HG03432 (cell line): Measurements from ENCODE around the gene GDF7.

ENCODE experiments used
- ATAC-seq: cut with Tn5 transposase; IDR thresholded peaks from one replicate; pipeline ENCODE4 v1.9.1; 2021; ENCODE audit warnings: mild to moderate bottlenecking, moderate library complexity; ENCODE audit not compliant: unreplicated experiment

The GDF7 gene

DNA sequence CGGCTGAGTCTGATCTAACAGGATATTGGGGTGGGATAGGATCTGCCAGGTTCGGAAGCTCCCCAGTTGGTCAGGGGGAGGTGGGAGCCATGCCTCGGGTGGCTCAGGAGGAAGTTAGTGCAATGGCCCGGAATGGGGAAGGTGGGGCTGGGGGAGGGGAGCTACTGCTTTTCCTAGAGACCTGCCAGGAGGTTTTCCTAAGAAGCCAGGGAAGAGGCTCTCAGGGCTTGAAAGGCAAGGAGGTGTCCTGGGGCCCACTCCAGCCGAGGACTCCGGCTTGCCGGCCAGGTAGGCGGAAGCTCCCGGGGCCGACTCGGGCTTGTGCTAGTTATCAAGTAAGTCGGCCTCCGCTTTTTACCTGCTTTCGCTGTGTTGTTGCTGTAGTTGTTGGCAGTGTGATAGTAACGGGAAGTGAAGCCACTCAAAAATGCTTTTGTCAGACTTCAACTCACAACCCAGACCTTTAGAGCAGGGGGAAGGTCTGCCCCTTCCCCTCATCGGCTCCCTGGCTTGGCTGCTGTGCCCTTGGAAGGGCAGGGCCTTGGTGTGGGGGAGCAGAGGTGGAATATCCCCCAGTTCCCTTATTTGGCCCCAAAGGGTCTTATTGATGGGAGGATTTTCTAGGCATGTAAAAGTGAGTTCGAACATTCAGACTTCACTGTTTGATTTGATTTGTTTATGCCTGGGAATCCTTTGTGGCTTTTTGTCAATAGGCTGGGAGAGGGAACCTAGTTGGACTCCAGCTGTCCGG lies 5.4 kb downstream of the GDF7 start:
- no peak for ATAC-seq

- ATAC-seq = no peak
Measured at GRCh38 chr2:20673686-20674308, 6.9 kb downstream of the GDF7 start.

- ATAC-seq = no peak
Measured at GRCh38 chr2:20674309-20674965, 7.5 kb downstream of the GDF7 start.

GRCh38 chr2:20674974-20675679 lies 8.2 kb downstream of the GDF7 start:
- no peak for ATAC-seq

DNA sequence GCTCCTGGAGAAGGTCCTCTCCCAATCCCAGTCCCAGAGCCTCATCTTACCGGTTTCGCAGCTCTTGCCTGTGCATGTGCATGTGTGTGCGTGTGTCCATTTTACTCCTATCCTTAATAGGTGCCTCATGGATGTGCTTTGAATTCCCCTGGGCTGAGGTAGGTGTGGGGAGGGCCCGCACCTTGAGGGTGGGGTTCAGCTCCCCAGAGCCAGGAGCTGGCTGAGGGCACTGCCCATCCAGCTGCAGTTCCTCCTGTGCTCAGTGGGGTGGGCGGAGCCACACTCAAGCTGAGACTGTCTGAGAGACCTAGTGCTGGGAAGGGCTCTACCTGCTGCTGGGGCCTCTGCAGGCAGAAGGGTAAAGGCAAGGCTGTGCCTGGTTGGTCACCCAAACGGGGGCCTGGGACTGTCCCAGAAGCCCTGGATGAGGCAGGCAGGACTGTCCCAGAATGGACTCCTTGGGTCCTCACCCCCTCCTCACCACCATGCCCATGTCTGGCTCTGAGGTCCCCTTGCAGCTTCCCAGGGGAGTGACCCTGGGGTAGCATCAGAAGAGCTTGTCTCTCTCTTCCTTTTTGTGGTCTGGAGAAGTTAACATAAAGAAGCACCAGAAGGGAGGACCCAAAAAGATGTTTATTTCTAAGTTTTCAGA lies 8.9 kb downstream of the GDF7 start:
- ATAC-seq = peak; percentile 65

DNA sequence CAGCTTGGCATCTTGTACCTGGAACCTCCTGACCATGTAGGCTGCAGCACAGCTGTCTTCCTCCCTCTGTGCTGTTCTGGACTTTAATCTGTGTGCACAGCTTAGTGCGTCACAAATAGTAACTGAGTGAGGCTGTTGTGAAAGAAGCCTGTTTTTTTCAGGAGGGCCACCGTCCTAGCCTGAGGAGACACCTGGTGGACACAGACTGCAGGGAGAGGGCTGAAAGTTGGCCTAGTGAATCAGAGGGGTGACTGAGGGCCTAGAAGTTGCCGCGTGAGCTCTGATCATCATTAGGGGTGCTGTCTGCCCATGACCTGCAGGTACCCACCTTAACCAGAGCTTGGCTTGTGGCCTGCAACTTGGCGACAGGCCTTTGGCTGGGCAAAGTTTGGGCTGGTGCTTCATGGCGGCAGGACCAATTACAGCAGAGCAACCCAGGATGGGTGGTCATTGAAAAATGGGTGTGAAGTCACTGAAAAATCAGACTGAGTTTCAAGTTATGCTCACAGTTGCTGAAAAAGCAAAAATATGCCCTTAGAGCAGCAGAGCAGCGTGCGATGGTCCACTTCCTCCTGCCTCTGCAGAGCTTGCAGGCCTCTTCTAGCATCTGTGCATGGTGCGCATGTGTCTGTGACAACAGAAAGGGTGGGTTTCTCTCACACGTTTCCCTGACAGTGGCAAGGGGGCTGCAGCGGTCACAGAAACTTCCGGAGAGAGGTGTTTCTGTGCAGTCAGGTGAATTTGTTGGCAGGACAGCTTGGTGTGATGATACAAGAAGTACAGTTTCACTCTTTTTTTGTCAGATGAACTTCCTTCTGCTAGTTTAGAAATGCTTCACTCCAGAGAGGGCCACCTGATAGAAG lies 9.6 kb downstream of the GDF7 start:
- ATAC-seq = peak; percentile 53

- ATAC-seq = peak; percentile 36
Measured at GRCh38 chr2:20677301-20678085, 10.5 kb downstream of the GDF7 start.

DNA sequence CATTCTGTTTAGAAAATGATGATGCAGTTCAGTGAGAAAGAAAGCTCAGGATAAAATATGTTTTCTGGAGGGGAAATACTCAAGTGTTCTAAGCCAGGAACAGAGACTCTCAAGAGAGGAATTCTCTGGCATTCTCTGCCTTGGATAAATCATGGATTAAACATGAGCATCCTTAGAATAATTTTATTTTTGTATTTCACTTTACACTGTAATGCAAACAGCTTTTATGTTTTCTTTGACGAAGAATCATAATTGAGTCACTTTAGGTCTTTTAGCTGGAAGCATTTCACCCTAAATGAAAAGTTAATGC lies 11.1 kb downstream of the GDF7 start:
- no peak for ATAC-seq

DNA sequence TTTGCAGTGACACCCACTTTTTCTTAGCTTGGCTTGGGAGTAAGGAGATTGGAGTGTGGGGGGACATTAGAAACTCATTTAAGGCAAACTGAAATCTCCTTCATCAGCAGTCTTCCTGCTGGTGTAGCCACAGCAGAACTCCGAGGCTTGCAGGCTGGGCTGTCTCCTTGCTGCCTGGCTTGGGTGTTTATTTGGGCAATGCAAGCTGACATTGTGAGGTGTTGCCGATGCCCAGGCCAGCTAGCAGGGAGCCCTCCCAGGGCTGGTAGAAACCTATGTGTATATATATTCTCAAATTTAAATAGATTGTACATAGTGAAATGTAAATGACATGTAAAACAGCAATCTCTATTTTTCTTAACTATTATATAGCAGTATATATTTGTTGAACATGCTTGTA lies 11.8 kb downstream of the GDF7 start:
- ATAC-seq = no peak

GRCh38 chr2:20680744-20681375 lies 13.9 kb downstream of the GDF7 start:
- no peak for ATAC-seq

- ATAC-seq = no peak
Measured at GRCh38 chr2:20682167-20682920, 15.4 kb downstream of the GDF7 start.

DNA sequence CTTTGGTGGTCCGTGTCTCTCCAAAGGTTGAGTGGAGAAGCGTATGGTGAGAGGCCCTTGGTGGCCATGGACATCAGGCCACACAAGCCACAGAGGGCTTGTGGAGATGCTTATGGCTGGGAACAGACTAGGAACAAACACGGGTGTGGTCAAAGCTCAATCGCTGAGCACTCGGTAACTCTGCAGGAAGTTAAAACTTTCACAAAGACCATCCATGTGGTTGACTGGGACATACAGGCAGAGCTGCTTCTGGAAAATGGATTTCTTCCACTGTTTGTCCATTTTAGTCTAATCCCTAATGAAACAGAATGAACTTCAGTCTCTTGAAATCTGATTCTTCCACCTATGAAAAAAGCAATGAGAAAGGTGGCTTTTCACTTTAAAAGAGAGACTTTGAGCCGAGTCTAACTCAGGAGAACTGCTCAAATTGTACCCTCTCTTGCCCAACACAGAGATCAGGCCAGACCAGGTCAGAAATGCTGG lies 17.7 kb downstream of the GDF7 start:
- ATAC-seq = no peak

DNA sequence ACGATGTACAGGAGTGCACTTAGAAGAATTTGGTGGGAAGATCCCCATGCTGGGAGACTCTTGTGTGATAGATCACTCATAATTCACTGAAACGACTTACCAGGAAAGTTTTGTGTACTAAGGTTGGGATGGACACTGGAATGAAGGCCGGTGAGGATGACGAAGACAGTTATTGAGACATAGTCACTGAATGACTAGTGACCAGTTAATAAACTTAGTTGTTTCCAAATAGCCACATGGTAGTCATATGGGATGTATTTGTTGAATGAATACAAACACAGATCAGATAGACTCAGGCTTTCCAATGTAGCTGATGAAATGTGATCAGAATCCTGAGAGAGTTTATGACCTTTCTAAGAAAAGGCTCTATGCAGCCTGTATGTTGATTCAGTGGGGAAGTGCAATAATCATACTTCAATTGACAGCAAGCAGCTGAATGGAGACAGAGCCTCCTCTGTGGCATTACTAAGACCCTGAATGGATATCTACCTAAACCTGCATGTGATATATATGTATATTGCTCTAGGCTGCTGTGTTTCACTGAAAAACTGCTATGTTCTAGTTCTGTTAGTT lies 20.4 kb downstream of the GDF7 start:
- ATAC-seq = no peak

DNA sequence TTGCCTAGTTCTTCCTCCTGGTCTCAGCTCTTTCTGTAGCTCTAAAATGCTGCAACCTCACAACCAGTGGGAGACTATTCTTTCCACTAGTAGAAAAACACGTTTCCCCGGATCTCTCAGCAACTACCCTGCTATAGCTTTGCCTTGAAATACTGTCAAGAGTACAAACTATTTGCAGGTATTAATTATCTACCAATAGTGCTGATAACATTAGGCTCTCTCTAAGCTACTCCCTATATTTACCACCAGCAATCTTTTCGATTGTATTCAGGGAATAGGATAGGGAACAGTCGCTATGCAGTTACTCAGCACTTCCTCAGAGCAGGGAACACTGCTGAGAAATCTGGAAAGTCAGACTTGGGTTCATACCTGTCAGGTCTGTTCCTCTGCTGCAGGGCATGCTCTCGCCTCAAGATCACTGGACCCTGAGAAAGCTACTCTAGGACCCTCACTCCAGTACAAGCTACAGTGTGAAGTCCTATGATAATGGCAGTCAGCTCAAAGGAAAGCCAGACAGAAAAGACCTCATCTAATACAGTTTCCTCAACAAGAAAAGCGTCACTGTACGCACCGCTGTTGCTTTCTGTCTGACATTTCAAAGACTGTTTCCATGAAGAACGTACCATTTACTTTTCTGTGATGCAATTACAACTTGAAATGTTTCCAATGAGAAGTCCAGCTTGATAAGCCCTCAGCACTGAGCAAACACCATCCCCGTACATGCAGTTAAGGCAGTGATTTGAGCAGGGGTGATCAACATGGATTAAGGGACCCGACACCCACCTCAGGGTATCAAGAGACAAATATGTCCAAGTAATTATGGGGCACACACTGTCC lies 22.7 kb downstream of the GDF7 start:
- ATAC-seq = no peak

DNA sequence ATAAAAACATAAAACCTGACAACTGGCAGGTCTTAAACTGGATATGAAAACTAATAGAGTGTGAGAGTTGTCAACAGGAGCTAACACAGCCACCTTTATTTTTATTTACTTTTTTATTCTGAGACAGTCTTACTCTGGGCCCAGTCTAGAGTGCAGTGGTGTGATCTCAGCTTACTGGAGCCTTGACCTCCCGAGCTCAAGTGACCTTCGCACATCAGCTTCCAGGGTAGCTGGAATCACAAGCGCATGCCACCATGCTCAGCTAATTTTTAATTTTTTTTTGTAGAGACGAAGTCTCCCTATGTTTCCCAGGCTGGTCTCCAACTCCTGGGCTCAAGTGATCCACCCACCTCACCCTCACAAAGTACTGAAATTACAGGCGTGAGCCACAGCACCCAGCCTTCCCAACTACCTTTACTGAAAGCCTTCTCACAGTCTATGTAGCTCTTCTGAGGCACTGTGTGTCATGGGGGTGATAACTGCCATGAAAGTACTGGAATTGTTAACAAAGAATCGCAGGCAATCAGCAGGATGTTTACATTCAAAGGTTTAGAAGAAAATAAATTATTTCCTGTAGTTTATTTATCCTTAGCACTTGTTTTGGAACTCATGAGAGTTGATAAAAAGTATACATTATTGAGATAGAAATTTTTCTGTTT lies 24.3 kb downstream of the GDF7 start:
- ATAC-seq = no peak

- no peak for ATAC-seq
Measured at GRCh38 chr2:20692081-20692480, 25.1 kb downstream of the GDF7 start.
